ENCODE measurements around the gene DNAH9. TPM values are rescaled to one million over a fixed set of nuclear protein-coding genes. Genes with fewer than 3 reads are reported as not detected.
A peak's percentile ranks its signal among the peaks of the same experiment; 100 is the strongest.

The DNAH9 gene
- total and polyA plus RNA-seq, 2 of the 8 experiments (the other 6 are each of a cell fraction or from before 2014, with no cell fraction given): 0.21 to 0.86 TPM

- no peak overlapping the region for H4K8ac ChIP-seq (ENCODE audit: extremely low read depth, insufficient read depth, low read length)
- FAIRE-seq: no peak
- H3K23ac ChIP-seq (ENCODE audit: insufficient read length): no peak overlapping the region
- H3K18ac ChIP-seq (ENCODE audit: extremely low read depth, low read length): no peak overlapping the region
- no peaks in the 10 kb centered on the region for H3K36me3 ChIP-seq (ENCODE audit: control insufficient read depth in 2 of 4, insufficient read depth in 4 of 4, low read length in 3 of 4)
- no peak overlapping the region for H3K27ac ChIP-seq (ENCODE audit: low read depth, low read length)
- H2BK5ac ChIP-seq (ENCODE audit: low read depth, low read length): no peak overlapping the region
- no peaks in the 10 kb centered on the region for H3K79me1 ChIP-seq (ENCODE audit: low read depth, low read length)
- H4K20me1 ChIP-seq (replicated peaks in 1 of 2; ENCODE audit: control insufficient read depth in 1 of 2, insufficient read depth in 2 of 2, low read length in 2 of 2): no peaks in the 10 kb centered on the region
- no peak overlapping the region for H3K4me3 ChIP-seq (ENCODE audit: extremely low read depth in 1 of 4, insufficient read depth in 2 of 4, low read depth in 3 of 4, low read length in 4 of 4)
- H2AK5ac ChIP-seq (ENCODE audit: low read depth, low read length): no peak overlapping the region
- no peak overlapping the region for H2BK12ac ChIP-seq (ENCODE audit: low read depth, low read length)
- peak overlapping the region; percentile 17 for H4K91ac ChIP-seq (replicated peaks; ENCODE audit: insufficient read length, low read length)
- H3K56ac ChIP-seq (replicated peaks; ENCODE audit: insufficient read length, low read depth, low read length): no peak overlapping the region
- no peak overlapping the region for H3K4ac ChIP-seq (replicated peaks; ENCODE audit: insufficient read length, low read depth, low read length)
- H3K14ac ChIP-seq (ENCODE audit: insufficient read length): no peak overlapping the region
- H4K5ac ChIP-seq (ENCODE audit: insufficient read length, low read depth, low read length): no peak overlapping the region
- H2BK15ac ChIP-seq (ENCODE audit: low read length): no peak overlapping the region
- no peaks in the 10 kb centered on the region for H3K23me2 ChIP-seq (ENCODE audit: low read depth, low read length)
- ChIA-PET POLR2A (ENCODE audit: partially characterized antibody) (no interaction called here), CTCF (ENCODE audit: partially characterized antibody) (interaction anchor here (0.6 to 2.6 kb wide), 9 partner anchors 10 to 121 kb away, joined by 3 to 16 read pairs (median 6); no protein-coding TSS in a partner anchor)
- peaks cover 0 to 3% (median 1%) of the 10 kb centered on the region in 4 experiments; a peak in 3 of 7 replicates for H3K4me1 ChIP-seq (replicated peaks in 1 of 4; ENCODE audit: control insufficient read depth in 3 of 4, insufficient read depth in 4 of 4, low read length in 3 of 4)
- no peak overlapping the region for H2BK120ac ChIP-seq (replicated peaks; ENCODE audit: low read depth, low read length)
- no peak for DNase-seq (ENCODE audit: low read depth in 1 of 2, low spot score in 2 of 2)
- H3K27me3 ChIP-seq (replicated peaks in 1 of 4; ENCODE audit: control insufficient read depth in 3 of 4, extremely low read depth in 1 of 4, insufficient read depth in 3 of 4, low read length in 3 of 4): no peaks in the 10 kb centered on the region
- no peaks in the 10 kb centered on the region for H3K9me3 ChIP-seq (ENCODE audit: insufficient read depth in 2 of 2, low read depth in 1 of 2, low read length in 1 of 2)
- H2BK20ac ChIP-seq (ENCODE audit: low read length): peak overlapping the region; percentile 32; the same call in 1 of the 2 replicates
- no peaks in the 10 kb centered on the region for H3K79me2 ChIP-seq (ENCODE audit: control insufficient read depth in 1 of 2, insufficient read depth in 2 of 2, low read length in 2 of 2)
- no peak overlapping the region for H2AFZ ChIP-seq (ENCODE audit: low read length)
- no peak overlapping the region for H3K4me2 ChIP-seq (ENCODE audit: insufficient read depth in 1 of 2, low read depth in 2 of 2, low read length in 2 of 2)
- 98% methylated on average over 3 of the region's 3 CpGs; no CpG with 5 or more reads in 1 of the 2 experiments for WGBS, 2 experiments (ENCODE audit: extremely low coverage in 1 of 2, insufficient coverage in 1 of 2, insufficient read length in 1 of 2, insufficient replicate concordance in 2 of 2, low coverage in 1 of 2, low lambda C conversion rate in 2 of 2, missing lambda C conversion rate in 1 of 2)
- no peak overlapping the region for H3K9ac ChIP-seq (replicated peaks in 1 of 4; ENCODE audit: extremely low read depth in 1 of 4, low read depth in 3 of 4, low read length in 3 of 4)
- TF ChIP-seq CREB1 (IDR thresholded peaks at IDR 0.05) (no peak), HDAC6 (IDR thresholded peaks at IDR 0.05; ENCODE audit: low read depth, low read length) (no peak)
Measured at GRCh38 chr17:11900655-11901054, 302.4 kb downstream of the DNAH9 start.

All from H1 (cell line).